Stimulated activated naive CD4-positive, alpha-beta T cell treated with Interleukin-2 at 50 U/mL for 16 hours (primary cell): ENCODE results near the gene C16orf95.
"Not testable (repeated sequence)": the region's sequence is repeated elsewhere in the genome, so short reads cannot be mapped to it uniquely, and the experiment has no call there.

ENCODE experiments used
- DNase-seq: peaks from one replicate; lab custom pipeline; 2025; lab: John Stamatoyannopoulos, UW

The C16orf95 gene

DNA sequence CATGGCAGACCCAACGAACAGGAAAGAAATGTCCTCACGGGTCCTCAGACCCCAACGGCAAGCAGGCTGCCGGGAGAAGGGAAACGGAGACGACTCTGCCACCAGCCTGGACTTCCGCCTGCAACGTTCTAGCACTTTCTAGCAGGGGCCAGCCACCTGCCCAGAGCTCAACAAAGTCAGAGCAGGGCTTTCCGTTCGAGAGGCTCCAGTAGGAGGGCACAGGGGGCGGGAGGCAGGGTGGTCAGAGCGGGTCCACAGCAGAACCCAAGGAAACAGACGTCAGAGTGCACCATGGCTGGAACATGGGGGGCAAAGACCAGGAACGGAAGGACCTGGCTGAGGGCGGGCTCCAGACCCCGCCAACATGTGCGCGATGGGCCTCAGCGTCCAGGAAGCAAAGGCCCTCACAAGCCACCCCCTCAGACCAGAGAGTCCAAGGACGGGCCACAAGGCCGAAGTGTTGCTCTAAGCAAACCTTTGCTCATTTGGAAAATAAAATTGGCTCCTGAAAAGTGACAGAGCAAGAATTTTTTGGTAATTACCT, 29.4 kb upstream of the C16orf95 start:
- no peak for DNase-seq

GRCh38 chr16:87345726-87346424, 28.7 kb upstream of the C16orf95 start:
- no peak for DNase-seq

DNA sequence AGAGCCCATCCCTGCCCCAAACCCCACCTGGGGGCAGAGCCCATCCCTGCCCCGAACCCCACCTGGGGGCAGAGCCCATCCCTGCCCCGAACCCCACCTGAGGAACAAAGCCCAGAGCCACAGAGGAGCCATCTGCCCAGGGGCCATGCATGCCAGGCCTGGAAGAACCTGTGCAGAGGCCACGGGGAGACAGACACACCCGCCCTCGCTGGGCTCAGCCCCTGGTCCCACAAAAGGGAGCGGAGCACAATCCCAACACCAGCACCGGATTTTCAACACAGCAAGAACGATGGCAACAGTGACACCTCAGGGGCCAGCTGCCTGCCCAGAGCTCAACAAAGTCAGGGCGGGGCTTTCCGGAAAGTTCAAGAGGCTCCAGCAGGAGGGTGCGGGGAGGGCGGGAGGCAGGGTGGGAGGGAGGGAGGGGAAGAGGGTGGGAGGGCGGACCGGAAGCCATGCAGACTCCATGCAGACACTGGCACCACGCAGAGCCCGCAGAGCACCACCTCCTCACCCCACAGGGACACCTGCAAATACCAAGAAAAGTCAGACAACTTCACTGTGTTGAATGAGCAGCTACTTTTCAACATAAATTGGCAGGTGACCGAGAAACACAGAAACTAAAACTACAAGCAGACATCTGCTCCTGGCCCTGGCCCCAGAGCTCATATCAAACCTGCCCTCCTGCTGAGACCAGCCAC, 27.9 kb upstream of the C16orf95 start:
- peak; percentile 33 for DNase-seq

- no peak for DNase-seq
Observed at GRCh38 chr16:87344165-87344930, 27.2 kb upstream of the C16orf95 start.

- DNase-seq: no peak
Observed at GRCh38 chr16:87343753-87344050, 26.5 kb upstream of the C16orf95 start.

DNA sequence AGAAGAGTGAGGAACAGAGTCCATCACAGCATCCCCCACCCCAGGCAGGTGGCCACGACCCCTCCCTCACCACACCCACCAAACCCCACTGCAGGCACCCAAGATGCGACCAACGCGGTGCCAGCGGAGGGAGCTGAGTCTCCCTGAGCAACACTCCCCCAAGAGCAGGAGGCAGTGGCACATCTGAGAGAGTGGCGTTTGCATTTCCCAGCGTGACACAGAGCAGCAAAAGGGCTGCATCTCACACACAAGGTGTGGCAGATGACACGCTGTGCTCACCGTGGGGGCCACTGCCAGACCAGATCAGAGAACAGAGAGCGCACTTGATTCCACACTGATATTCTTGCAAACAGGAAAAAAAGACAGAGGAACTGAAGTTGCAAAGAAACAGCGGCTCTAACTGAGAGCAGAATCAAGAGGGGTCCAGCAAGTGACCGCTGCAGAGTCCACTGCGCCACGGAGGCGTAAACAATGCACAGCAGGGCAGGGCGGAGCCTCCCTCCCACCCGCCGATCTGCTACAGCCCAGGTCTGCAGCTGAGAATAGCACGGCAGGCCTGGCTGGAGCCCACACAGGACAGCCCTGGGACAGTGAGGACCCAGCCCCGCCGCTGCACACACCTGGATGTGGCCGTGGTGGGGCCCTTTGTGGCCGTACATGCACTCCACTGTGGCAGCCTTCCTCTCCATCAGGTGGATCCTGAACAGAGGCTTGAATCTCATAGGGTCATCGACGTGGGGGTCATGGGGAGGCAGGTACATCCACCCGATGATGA, 26.0 kb upstream of the C16orf95 start:
- no peak for DNase-seq

DNA sequence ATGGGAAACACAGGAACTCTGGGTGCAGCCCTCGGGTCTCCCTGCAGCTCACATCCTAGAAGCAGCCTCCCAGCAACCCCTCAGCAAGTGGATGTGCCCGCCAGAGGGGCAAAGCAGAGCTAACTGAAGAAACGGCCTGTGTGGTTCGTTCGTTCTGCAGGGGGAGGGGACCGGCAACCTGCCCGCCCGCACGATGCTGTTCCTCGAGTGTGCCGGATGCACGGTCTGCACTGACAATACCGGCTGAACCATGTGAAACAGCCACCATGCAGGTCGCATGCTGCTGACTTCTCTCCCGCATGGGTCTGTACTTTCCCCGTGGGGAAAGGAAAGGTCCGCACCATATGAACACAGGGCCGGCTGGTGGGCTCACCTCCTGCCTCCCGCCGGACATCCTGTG, 25.3 kb upstream of the C16orf95 start:
- no peak for DNase-seq

- DNase-seq: no peak
Observed at GRCh38 chr16:87340198-87340597, 23.0 kb upstream of the C16orf95 start.

GRCh38 chr16:87339724-87340105, 22.5 kb upstream of the C16orf95 start:
- not testable (repeated sequence) for DNase-seq

- no peak for DNase-seq
Observed at GRCh38 chr16:87339086-87339723, 22.0 kb upstream of the C16orf95 start.

- DNase-seq: no peak
Observed at GRCh38 chr16:87338155-87338765, 21.1 kb upstream of the C16orf95 start.

DNA sequence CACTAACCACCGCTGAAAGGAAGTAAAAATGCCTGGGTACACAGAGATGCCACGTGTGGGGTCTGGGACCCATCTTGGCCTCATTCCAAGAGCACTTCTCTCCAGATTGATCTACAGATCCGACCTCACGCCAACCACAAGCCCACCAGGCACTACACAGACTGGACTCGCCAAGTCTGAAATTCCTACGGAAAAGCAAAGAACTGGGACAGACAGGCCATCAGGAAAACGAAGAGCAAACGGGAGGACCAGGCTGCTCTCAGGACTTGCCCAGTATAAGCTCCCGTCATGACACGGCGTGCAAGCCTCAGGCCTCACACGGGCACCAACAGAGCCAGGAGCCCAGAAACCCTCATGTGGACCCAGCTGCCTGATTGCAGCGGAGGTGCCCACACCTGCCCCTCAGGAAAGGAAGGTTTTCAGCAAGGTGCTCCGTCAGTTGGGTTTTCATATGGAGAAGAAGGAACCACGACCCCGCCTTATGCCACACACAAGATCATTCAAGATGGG, 20.1 kb upstream of the C16orf95 start:
- DNase-seq: no peak

- no peak for DNase-seq
Observed at GRCh38 chr16:87336434-87337240, 19.4 kb upstream of the C16orf95 start.

DNA sequence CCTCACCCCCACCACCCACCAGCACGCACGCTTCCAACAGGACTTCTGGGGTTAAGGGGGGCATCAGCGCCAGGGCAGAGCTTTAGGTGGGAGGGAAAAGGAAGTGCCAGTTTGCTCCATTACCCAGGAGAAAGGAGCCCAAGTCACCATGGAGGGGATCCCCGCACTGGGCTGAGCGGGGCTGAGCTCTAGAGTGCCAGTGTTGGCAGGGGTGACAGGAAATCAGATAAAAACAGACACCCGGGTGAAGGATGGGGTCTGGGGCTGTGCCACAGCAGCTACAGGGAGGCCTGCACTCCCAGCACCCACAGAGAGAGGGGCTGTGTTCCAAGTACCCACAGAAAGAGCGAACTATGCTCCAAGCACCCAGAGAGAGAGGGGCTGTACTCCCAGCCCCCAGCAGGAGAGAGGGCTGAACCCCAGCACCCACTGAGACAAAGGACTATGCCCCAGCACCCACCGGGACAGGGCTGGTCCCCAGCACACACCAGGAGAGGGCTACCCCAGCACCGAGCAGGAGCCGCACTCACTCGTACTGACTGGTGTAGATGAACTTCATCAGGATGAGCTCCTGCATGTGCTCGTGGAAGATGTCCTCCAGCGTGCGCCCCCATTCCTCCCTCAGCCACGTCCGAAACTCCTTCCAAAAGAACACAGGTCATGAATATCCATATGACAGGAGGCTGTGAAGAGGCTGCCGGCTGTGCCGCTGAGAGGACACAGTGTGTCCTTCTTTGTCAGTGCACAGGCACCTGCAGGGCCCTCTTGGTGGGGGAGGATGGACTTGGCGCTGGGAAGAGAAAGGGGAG, 18.6 kb upstream of the C16orf95 start:
- DNase-seq: no peak

- no peak for DNase-seq
Observed at GRCh38 chr16:87334651-87335624, 17.7 kb upstream of the C16orf95 start.

DNA sequence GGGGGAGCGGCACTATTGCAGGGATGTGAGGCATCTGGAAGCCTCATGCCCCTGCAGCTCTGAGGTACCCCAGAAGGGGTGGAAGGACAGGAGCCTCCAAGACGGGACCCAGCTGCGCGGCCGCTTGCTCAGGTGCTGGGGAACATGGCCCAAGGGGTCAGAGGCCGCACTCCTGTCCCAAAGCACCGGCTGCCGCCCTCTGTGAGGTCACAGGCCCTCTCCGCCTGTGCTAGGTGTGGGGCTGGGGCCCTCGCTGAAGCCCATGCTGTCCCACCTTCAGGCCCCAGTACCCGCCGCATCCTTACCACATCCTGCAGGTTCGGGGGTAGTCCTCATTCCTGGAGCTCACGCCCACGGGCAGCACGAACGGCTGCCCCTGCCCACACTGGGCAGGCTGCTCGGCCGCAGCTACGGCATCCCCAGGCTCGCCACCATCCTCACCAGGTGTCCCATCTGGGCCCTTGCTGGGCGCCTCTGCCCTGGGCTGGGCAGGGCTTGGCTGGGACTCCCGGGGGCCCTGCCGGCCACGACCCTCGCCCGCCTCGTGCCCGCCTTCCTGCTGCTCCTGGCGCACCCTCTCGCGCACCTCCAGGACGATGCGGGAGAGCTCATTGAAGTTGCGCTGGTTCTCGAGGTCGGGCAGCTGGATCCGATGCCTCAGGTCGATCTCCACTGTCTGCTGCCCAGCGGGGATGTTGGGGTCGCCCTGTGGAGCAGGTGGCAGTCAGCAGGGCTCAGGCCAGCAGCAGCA, 16.6 kb upstream of the C16orf95 start:
- no peak for DNase-seq

DNA sequence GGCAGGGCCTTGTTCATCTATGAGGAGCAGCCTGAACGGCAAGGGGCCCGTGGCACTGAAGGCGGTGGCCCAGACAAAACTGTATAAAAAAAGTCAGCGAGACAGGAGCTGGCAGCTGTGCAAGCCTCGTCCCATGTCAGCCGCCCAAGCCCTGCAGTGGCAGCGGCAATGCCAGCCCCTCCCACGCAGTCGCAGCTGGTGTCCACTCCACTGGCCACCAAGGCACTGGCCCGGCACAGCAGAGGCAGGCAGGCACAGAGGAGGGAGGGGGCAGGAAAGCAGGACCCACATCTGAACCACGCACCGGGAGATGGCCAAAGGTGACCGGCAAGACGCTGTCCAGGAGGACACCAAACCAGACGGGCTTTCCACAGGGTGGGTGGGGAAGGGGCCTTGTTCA, 15.9 kb upstream of the C16orf95 start:
- no peak for DNase-seq
